HepG2 (cell line): ENCODE data around the gene USP24. TPM values are rescaled to one million over a fixed set of nuclear protein-coding genes. Genes with fewer than 3 reads are reported as not detected.

Experiments
- ARHGAP35 ChIP-seq: sonication (generic); formaldehyde crosslinking; IDR thresholded peaks from 2 replicates; pipeline ENCODE4 v1.9.0; 2022; ENCODE audit warnings: mild to moderate bottlenecking, inconsistent platforms, moderate library complexity, missing genetic modification reagents, borderline replicate concordance
- ATF6 ChIP-seq: sonication (generic); formaldehyde crosslinking; conservative IDR thresholded peaks from 2 replicates; pipeline ENCODE4 v1.4.0; 2020; ENCODE audit warnings: missing genetic modification reagents
- KMT2B ChIP-seq: IDR thresholded peaks from 2 replicates; pipeline ENCODE4 v1.6.1; 2016; ENCODE audit warnings: missing genetic modification reagents, missing compliant biosample characterization
- MAFG ChIP-seq: sonication (generic); formaldehyde crosslinking; IDR thresholded peaks from 2 replicates; pipeline ENCODE4 v1.5.1; 2020; ENCODE audit warnings: mild to moderate bottlenecking, missing genetic modification reagents
- MATR3 ChIP-seq: sonication (generic); formaldehyde crosslinking; IDR thresholded peaks from 2 replicates; pipeline ENCODE4 v1.4.0; 2020; ENCODE audit warnings: missing genetic modification reagents
- MED13 ChIP-seq: sonication (generic); formaldehyde crosslinking; IDR thresholded peaks from 2 replicates; pipeline ENCODE4 v1.5.0; 2020; ENCODE audit warnings: missing genetic modification reagents
- RXRB ChIP-seq: IDR thresholded peaks from 2 replicates; pipeline ENCODE4 v1.6.1; 2016; ENCODE audit warnings: borderline replicate concordance, missing genetic modification reagents, missing compliant biosample characterization
- SMAD3 ChIP-seq: sonication (generic); formaldehyde crosslinking; IDR thresholded peaks from 2 replicates; pipeline ENCODE4 v1.4.0; 2020; ENCODE audit warnings: missing genetic modification reagents
- SYNCRIP ChIP-seq: fragments of 200-400 bp; formaldehyde crosslinking; IDR thresholded peaks from 2 replicates; pipeline ENCODE4 v1.6.1; 2018; ENCODE audit warnings: mild to moderate bottlenecking, low read depth, low read length; ENCODE audit not compliant: insufficient read depth
- ZC3H4 ChIP-seq: sonication (generic); formaldehyde crosslinking; IDR thresholded peaks from 2 replicates; pipeline ENCODE4 v1.4.0; 2020; ENCODE audit warnings: missing genetic modification reagents, borderline replicate concordance
- ZMAT3 ChIP-seq: sonication (generic); formaldehyde crosslinking; conservative IDR thresholded peaks from 2 replicates; pipeline ENCODE4 v1.7.0; 2021; ENCODE audit warnings: missing genetic modification reagents
- ZNF607 ChIP-seq: sonication (generic); formaldehyde crosslinking; IDR thresholded peaks from 2 replicates; pipeline ENCODE4 v1.5.1; 2020; ENCODE audit warnings: missing genetic modification reagents, mild to moderate bottlenecking, borderline replicate concordance
- ZNF703 ChIP-seq: sonication (generic); formaldehyde crosslinking; IDR thresholded peaks from 2 replicates; pipeline ENCODE4 v1.5.1; 2020; ENCODE audit warnings: missing genetic modification reagents, mild to moderate bottlenecking, moderate library complexity, borderline replicate concordance
- ZNF749 ChIP-seq: sonication (generic); formaldehyde crosslinking; IDR thresholded peaks from 2 replicates; pipeline ENCODE4 v1.8.0; 2022; ENCODE audit warnings: mild to moderate bottlenecking, missing genetic modification reagents, moderate library complexity, borderline replicate concordance
- ZNF784 ChIP-seq: sonication (generic); formaldehyde crosslinking; IDR thresholded peaks from 2 replicates; pipeline ENCODE4 v1.5.1; 2020; ENCODE audit warnings: missing genetic modification reagents, mild to moderate bottlenecking, borderline replicate concordance
- ZNF790 ChIP-seq: sonication (generic); formaldehyde crosslinking; IDR thresholded peaks from 2 replicates; pipeline ENCODE4 v1.8.0; 2022; ENCODE audit warnings: missing genetic modification reagents, mild to moderate bottlenecking, borderline replicate concordance
- polyA plus RNA-seq, 8 experiments: library from polyadenylated mRNA; depleted of rRNA in 3 of 8; stranded (reverse) in 7 of 8; unstranded in 1 of 8; fragments of >200 nt; fragmentation: Illumina TruSeq in 4 of 8; extraction: Trizol in 4 of 8; gene quantifications; 2 replicates each; pipeline versions ENCODE4 v1.2.1 to v1.2.3, GENCODE V29; 2011 to 2016; ENCODE audit warnings: low read depth in 4 of 8, missing spikeins in 1 of 8, mixed read lengths in 1 of 8; ENCODE audit not compliant: insufficient read depth in 1 of 8
- total RNA-seq, 5 experiments: library from RNA; depleted of rRNA; stranded (reverse); fragments of >200 nt; fragmentation: Illumina TruSeq; extraction: Trizol; gene quantifications; 2 replicates each; pipeline ENCODE4 v1.2.3, GENCODE V29; 2016; ENCODE audit warnings: low read depth in 1 of 5

USP24 gene
- total and polyA plus RNA-seq, 2 of the 13 experiments (the other 11 are each of a cell fraction or from before 2014, with no cell fraction given) = 18.8 to 47.6 TPM

GRCh38 chr1:55215194-55216021, at the start of gene USP24 (continued):
- no peak for TF ChIP-seq SYNCRIP
- TF ChIP-seq SMAD3 = no peak
- TF ChIP-seq ZNF784 (CRISPR knock-in tag) = peak; percentile 76; the same call in 1 of the 2 replicates
- peak; percentile 47; the same call in 1 of the 2 replicates for TF ChIP-seq ZNF703 (CRISPR knock-in tag)
- no peak for TF ChIP-seq ATF6 (CRISPR knock-in tag)
- peak; percentile 81 for TF ChIP-seq ZNF607 (CRISPR knock-in tag)
- no peak; the same call in 1 of the 2 replicates for TF ChIP-seq ARHGAP35 (CRISPR knock-in tag)
- no peak for TF ChIP-seq MAFG (CRISPR knock-in tag)
- TF ChIP-seq MATR3 (CRISPR knock-in tag) = no peak
- TF ChIP-seq KMT2B (CRISPR knock-in tag) = peak; percentile 89
- 0 out of 2 replicates have a peak, but pooled peaks have one; percentile 70 for TF ChIP-seq ZNF790 (CRISPR knock-in tag)
- no peak; the same call in 1 of the 2 replicates for TF ChIP-seq MED13
- peak; percentile 52; the same call in 1 of the 2 replicates for TF ChIP-seq ZMAT3
- no peak for TF ChIP-seq ZC3H4 (CRISPR knock-in tag)
- TF ChIP-seq RXRB (CRISPR knock-in tag) = peak; percentile 63; the same call in 1 of the 2 replicates
- no peak for TF ChIP-seq ZNF749 (CRISPR knock-in tag)
